Neural progenitor cell (in vitro differentiated cells): ENCODE results near the gene DYNLT4.

Source experiments
- EZH2 ChIP-seq: fragments of 200-600 bp; sonication (generic); IDR thresholded peaks from 2 replicates; pipeline ENCODE4 v1.6.1; 2017; ENCODE audit warnings: antibody characterized with exemption, mild to moderate bottlenecking, moderate library complexity
- EZH2phosphoT487 ChIP-seq: fragments of 200-600 bp; sonication (generic); IDR thresholded peaks from 2 replicates; pipeline ENCODE4 v1.6.1; 2017; ENCODE audit warnings: antibody characterized with exemption
- TF ChIP-seq, protein P1 (sequence below): fragments of 200-600 bp; sonication (generic); IDR thresholded peaks from 2 replicates; pipeline ENCODE4 v1.5.1; 2017; ENCODE audit warnings: antibody characterized with exemption, mild to moderate bottlenecking

DNA sequence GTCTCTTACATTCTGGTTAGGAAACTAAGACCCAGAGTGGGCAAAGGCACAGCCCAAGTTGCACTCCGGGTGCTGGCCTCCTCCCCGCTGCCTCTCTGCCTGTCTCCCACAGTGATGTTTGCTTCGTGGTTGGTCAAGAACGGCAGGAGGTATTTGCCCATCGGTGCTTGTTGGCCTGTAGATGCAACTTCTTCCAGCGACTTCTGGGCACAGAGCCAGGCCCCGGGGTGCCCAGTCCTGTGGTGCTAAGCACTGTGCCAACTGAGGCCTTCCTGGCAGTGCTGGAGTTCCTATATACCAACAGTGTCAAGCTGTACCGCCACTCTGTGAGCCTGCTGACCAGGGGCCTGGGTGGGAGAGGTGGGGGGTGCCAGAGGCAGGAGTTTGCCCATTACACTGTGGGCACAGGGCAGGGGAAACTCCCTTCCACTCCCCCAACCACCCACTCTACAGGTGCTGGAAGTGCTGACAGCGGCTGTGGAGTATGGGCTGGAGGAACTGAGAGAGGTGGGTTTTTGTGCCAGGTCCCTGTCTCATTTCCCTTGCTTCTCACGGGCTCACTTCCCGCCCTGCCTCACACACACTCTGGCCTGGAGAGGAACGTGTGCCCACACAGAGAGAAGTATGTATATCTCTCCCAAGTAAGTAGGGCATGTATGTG, 3.1 kb upstream of the DYNLT4 start:
- no peak for TF ChIP-seq EZH2phosphoT487
- no peak for TF ChIP-seq EZH2
- TF ChIP-seq, protein P1, sequence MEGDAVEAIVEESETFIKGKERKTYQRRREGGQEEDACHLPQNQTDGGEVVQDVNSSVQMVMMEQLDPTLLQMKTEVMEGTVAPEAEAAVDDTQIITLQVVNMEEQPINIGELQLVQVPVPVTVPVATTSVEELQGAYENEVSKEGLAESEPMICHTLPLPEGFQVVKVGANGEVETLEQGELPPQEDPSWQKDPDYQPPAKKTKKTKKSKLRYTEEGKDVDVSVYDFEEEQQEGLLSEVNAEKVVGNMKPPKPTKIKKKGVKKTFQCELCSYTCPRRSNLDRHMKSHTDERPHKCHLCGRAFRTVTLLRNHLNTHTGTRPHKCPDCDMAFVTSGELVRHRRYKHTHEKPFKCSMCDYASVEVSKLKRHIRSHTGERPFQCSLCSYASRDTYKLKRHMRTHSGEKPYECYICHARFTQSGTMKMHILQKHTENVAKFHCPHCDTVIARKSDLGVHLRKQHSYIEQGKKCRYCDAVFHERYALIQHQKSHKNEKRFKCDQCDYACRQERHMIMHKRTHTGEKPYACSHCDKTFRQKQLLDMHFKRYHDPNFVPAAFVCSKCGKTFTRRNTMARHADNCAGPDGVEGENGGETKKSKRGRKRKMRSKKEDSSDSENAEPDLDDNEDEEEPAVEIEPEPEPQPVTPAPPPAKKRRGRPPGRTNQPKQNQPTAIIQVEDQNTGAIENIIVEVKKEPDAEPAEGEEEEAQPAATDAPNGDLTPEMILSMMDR: no peak
